GM10248 (cell line): ENCODE results near the gene CIB4.

Experiments
- CTCF ChIA-PET: fragments of 300-600 bp; sonication (Branson Sonifier 250); formaldehyde crosslinking; extraction: SDS; loops from one replicate; lab custom pipeline; 2021; ENCODE audit warnings: antibody characterized with exemption; lab: Yijun Ruan, JAX
- POLR2A ChIA-PET: fragments of 350-650 bp; sonication (Branson Sonifier 250); formaldehyde crosslinking; extraction: SDS; loops from one replicate; lab custom pipeline; 2020; ENCODE audit warnings: antibody characterized with exemption; lab: Yijun Ruan, JAX
- DNase-seq: peaks from one replicate; pipeline ENCODE4 v3.0.0; 2012; ENCODE audit errors: extremely low spot score
- TF ChIP-seq, protein P1 (sequence below): IDR thresholded peaks from 2 replicates; pipeline ENCODE4 v1.5.1; 2012; ENCODE audit warnings: mild to moderate bottlenecking, low read depth; ENCODE audit errors: extremely low read depth, missing control alignments, control extremely low read depth

The CIB4 gene

GRCh38 chr2:26612034-26612433 lies 29.1 kb downstream of the CIB4 start:
- ChIA-PET POLR2A (no interaction called here), CTCF (interaction anchor here (0.7 to 11.0 kb wide), 3 partner anchors 13 to 133 kb away, joined by 5 to 189 read pairs (median 6); no protein-coding TSS in a partner anchor)
- DNase-seq: no peak
- TF ChIP-seq, protein P1, sequence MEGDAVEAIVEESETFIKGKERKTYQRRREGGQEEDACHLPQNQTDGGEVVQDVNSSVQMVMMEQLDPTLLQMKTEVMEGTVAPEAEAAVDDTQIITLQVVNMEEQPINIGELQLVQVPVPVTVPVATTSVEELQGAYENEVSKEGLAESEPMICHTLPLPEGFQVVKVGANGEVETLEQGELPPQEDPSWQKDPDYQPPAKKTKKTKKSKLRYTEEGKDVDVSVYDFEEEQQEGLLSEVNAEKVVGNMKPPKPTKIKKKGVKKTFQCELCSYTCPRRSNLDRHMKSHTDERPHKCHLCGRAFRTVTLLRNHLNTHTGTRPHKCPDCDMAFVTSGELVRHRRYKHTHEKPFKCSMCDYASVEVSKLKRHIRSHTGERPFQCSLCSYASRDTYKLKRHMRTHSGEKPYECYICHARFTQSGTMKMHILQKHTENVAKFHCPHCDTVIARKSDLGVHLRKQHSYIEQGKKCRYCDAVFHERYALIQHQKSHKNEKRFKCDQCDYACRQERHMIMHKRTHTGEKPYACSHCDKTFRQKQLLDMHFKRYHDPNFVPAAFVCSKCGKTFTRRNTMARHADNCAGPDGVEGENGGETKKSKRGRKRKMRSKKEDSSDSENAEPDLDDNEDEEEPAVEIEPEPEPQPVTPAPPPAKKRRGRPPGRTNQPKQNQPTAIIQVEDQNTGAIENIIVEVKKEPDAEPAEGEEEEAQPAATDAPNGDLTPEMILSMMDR: no peak

DNA sequence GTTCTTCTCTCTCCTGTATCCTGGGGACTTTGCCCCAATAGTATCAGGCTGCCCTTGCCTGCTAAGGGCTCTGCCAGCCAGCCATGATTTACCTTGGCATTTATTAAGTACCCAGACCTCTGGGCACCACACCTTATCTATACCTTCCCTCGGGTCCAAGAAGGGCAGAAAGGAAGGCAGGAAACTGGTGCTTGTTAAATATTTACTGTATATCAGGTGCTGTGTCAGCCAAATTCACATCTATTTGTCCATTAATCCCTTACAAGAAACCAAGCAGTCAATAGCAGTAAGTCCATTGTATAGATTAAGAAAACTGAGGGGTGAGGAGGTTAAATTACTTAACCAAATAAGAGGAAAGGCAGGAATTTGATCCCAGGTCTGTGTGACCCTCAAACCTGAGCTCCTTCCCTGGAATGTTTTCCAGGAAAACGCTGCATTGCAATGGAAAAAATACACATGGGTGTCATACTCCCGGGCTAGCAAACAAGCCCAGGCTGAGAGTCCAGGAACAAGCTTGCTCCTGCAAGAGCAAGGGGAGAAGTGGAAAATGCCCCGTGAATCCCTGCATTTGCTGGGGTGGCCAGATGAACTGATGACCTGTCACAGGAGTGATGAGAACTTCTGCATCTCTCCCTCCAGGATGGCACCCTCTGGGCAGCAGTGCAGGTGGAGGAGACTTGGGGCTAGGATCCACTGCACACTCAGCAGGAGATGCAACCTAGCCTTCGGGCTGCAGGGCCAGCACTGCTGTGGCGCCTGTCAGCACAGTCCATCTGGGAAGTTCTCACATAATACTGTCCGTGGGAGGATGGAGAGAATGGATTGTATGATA lies 30.4 kb downstream of the CIB4 start:
- CTCF ChIA-PET: interaction anchor here (2.0 to 11.0 kb wide), 2 partner anchors 12 to 134 kb away, joined by 5 to 189 read pairs; no protein-coding TSS in a partner anchor
- TF ChIP-seq, protein P1: no peak
- POLR2A ChIA-PET: no interaction called here
- DNase-seq: no peak

- TF ChIP-seq, protein P1: no peak
- POLR2A ChIA-PET: no interaction called here
- DNase-seq: no peak
- CTCF ChIA-PET: interaction anchor here (1.1 to 11.0 kb wide), 2 partner anchors 32 to 135 kb away, joined by 3 to 189 read pairs; no protein-coding TSS in a partner anchor
Observed at GRCh38 chr2:26609839-26610277, 31.3 kb downstream of the CIB4 start.

DNA sequence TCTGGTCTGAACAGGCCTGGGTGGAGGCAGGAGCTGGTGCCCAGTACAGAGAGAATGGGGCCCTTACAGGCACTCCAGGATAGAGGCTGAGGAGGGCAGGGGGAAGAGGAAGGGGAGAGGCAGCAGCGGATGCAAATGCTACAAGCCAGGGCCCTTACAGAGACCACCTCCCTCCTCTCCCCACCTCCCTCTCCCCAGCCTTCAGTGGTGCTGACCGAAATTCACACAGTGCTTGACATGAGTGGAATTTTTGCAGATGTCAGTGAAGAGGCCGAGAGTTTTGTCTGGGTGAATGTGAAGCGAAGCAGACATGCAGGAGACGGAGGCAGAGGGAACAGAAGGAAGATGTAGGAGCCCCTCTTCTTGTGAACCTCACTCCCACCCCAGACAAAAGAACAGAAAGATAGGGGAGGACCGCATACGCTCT lies 31.9 kb downstream of the CIB4 start:
- TF ChIP-seq, protein P1: no peak
- ChIA-PET POLR2A (no interaction called here), CTCF (interaction anchor here (1.1 to 11.0 kb wide), 2 partner anchors 32 to 135 kb away, joined by 3 to 189 read pairs; no protein-coding TSS in a partner anchor)
- DNase-seq: no peak

DNA sequence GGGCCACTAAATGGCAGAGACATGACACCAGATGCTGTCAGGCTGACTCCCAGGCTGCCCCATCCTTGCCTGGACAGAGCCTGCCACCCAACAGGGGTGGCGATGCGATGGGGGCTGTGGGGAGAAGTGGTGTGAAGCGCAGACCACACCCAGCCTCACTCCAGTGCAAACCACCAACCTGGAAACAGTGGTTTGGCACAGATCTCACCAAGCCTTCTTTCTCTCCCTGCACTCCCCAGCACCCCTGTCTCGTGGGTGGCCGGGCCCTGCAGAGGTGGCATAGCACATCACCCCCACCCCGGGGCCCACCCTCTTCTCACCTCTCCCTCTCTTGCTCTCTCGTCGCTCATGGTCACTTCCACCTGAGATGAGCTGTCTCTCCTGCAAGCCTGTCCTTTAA lies 32.6 kb downstream of the CIB4 start:
- ChIA-PET POLR2A (no interaction called here), CTCF (interaction anchor here (11.0 kb wide), 1 partner anchor 136 kb away, joined by 189 read pairs; no protein-coding TSS in a partner anchor)
- TF ChIP-seq, protein P1: no peak
- no peak for DNase-seq

- DNase-seq: no peak
- ChIA-PET POLR2A (interaction anchor here (0.7 kb wide), 1 partner anchor 652 kb away, joined by 6 read pairs; no protein-coding TSS in a partner anchor), CTCF (interaction anchor here (0.9 to 11.0 kb wide), 2 partner anchors 137 to 335 kb away, joined by 4 to 189 read pairs; no protein-coding TSS in a partner anchor)
- TF ChIP-seq, protein P1: no peak
Observed at GRCh38 chr2:26607698-26608097, 33.5 kb downstream of the CIB4 start.
